A673 (cell line): ENCODE data around the gene ITGA1. TPM values are rescaled to one million over a fixed set of nuclear protein-coding genes. Genes with fewer than 3 reads are reported as not detected.

Source experiments
- BruUV-seq: library from RNA; stranded (reverse); fragments of 400-500 nt; replicated peaks from 2 replicates; lab custom pipeline; 2021; lab: Mats Ljungman, UMichigan
- CTCF ChIA-PET: fragments of 300-600 bp; sonication (Branson Sonifier 250); formaldehyde crosslinking; loops from one replicate; lab custom pipeline; 2022; ENCODE audit warnings: antibody characterized with exemption; lab: Charles Lee
- POLR2A ChIA-PET: fragments of 300-600 bp; sonication (Branson Sonifier 250); formaldehyde crosslinking; loops from one replicate; lab custom pipeline; 2022; ENCODE audit warnings: antibody characterized with exemption; ENCODE audit not compliant: low non-redundant PET; lab: Charles Lee
- DNase-seq: peaks from one replicate; pipeline ENCODE4 v3.0.0-alpha.2; 2015; ENCODE audit warnings: low spot score
- H3K27ac ChIP-seq: fragments of 200-600 bp; sonication (generic); 2 replicates; pipeline ENCODE4 v1.5.1; 2016; ENCODE audit warnings: mixed run types, low read depth, mild to moderate bottlenecking, mixed read lengths, antibody characterized with exemption, low read length; ENCODE audit not compliant: poor library complexity, severe bottlenecking
- H3K27me3 ChIP-seq: fragments of 200-600 bp; sonication (generic); replicated peaks from 2 replicates; pipeline ENCODE4 v1.6.1; 2017; ENCODE audit warnings: mixed run types, low read depth, mild to moderate bottlenecking, mixed read lengths, antibody characterized with exemption, low read length; ENCODE audit not compliant: insufficient read depth, poor library complexity
- H3K36me3 ChIP-seq: fragments of 200-600 bp; sonication (generic); 2 replicates; pipeline ENCODE4 v1.6.1; 2016; ENCODE audit warnings: mixed run types, mild to moderate bottlenecking, mixed read lengths, antibody characterized with exemption, low read length; ENCODE audit not compliant: insufficient read depth, poor library complexity, severe bottlenecking
- H3K4me1 ChIP-seq: fragments of 200-600 bp; sonication (generic); 2 replicates; pipeline ENCODE4 v1.6.1; 2017; ENCODE audit warnings: mixed run types, mild to moderate bottlenecking, mixed read lengths, antibody characterized with exemption, low read length; ENCODE audit not compliant: insufficient read depth, poor library complexity, severe bottlenecking
- H3K4me3 ChIP-seq: fragments of 200-600 bp; sonication (generic); 2 replicates; pipeline ENCODE4 v1.5.1; 2016; ENCODE audit warnings: low read depth, mixed run types, mild to moderate bottlenecking, mixed read lengths, low read length; ENCODE audit not compliant: poor library complexity, severe bottlenecking
- H3K9me3 ChIP-seq: fragments of 200-600 bp; sonication (generic); 2 replicates; pipeline ENCODE4 v1.6.1; 2016; ENCODE audit warnings: mixed run types, low read depth, mild to moderate bottlenecking, mixed read lengths, antibody characterized with exemption, low read length; ENCODE audit not compliant: poor library complexity, severe bottlenecking
- CTCF ChIP-seq: fragments of 300-800, 200-600 bp; sonication (generic); conservative IDR thresholded peaks from 2 replicates; pipeline ENCODE4 v1.5.1; 2017; ENCODE audit warnings: low read depth, mild to moderate bottlenecking, antibody characterized with exemption, low read length, moderate library complexity, mixed read lengths
- EZH2 ChIP-seq: fragments of 200-600 bp; sonication (generic); IDR thresholded peaks from 2 replicates; pipeline ENCODE4 v1.6.1; 2017; ENCODE audit warnings: borderline replicate concordance, low read depth, mild to moderate bottlenecking, mixed read lengths, antibody characterized with exemption, low read length; ENCODE audit not compliant: poor library complexity, severe bottlenecking
- intact Hi-C: fragments of 100-400 bp; cut with micrococcal nuclease; formaldehyde crosslinking; loops from one replicate; pipeline ENCODE4 v1.10.0; 2022; ENCODE audit not compliant: unreplicated experiment
- total RNA-seq: library from RNA; stranded (reverse); gene quantifications from 2 replicates; pipeline ENCODE4 v1.2.3, GENCODE V29; 2021

Gene ITGA1
- total RNA-seq, 1 experiment from 2014 or later, result 8.1 TPM

- DNase-seq, result no peak
- Histone ChIP-seq H3K36me3 (no peaks in the 10 kb centered on the region), H3K9me3 (no peaks in the 10 kb centered on the region), H3K27ac (no peak overlapping the region), H3K4me3 (no peak overlapping the region), H3K4me1 (no peaks in the 10 kb centered on the region), H3K27me3 (no peaks in the 10 kb centered on the region)
- CTCF ChIA-PET, result no interaction called here
- BruUV-seq, result no TSS peak
- POLR2A ChIA-PET, result no interaction called here
- intact Hi-C loops, result no loop called here
- TF ChIP-seq EZH2 (no peak), CTCF (no peak)
Observed at GRCh38 chr5:52998552-52999313, 211.0 kb downstream of the ITGA1 start.

GRCh38 chr5:52999344-52999949, 211.7 kb downstream of the ITGA1 start:
- DNase-seq, result no peak
- no peaks in the 10 kb centered on the region for H3K27me3 ChIP-seq
- no peaks in the 10 kb centered on the region for H3K36me3 ChIP-seq
- H3K27ac ChIP-seq, result no peak overlapping the region
- POLR2A ChIA-PET, result no interaction called here
- intact Hi-C loops, result no loop called here
- BruUV-seq, result no TSS peak
- TF ChIP-seq EZH2 (no peak), CTCF (no peak)
- H3K4me3 ChIP-seq, result no peak overlapping the region
- CTCF ChIA-PET, result no interaction called here
- H3K9me3 ChIP-seq, result no peaks in the 10 kb centered on the region
- no peaks in the 10 kb centered on the region for H3K4me1 ChIP-seq

- H3K4me1 ChIP-seq, result no peaks in the 10 kb centered on the region
- no peaks in the 10 kb centered on the region for H3K27me3 ChIP-seq
- intact Hi-C loops, result no loop called here
- BruUV-seq, result no TSS peak
- no peak for DNase-seq
- POLR2A ChIA-PET, result no interaction called here
- CTCF ChIA-PET, result no interaction called here
- no peaks in the 10 kb centered on the region for H3K36me3 ChIP-seq
- H3K27ac ChIP-seq, result no peak overlapping the region
- TF ChIP-seq EZH2 (no peak), CTCF (no peak)
- H3K9me3 ChIP-seq, result no peaks in the 10 kb centered on the region
- H3K4me3 ChIP-seq, result no peak overlapping the region
Observed at GRCh38 chr5:53001541-53001940, 213.8 kb downstream of the ITGA1 start.
